ENCODE results near the gene PDCD11. TPM values are rescaled to one million over a fixed set of nuclear protein-coding genes. Genes with fewer than 3 reads are reported as not detected.

Gene PDCD11
- total RNA-seq, 1 donor from 2014 or later = 73.2 TPM

GRCh38 chr10:103487410-103487708 lies 90.9 kb downstream of the PDCD11 start:
- no peak overlapping the region for H3K4me3 Mint-ChIP-seq (ENCODE audit: unreplicated experiment)
- peaks cover 6% of the 10 kb centered on the region for H3K9me3 Mint-ChIP-seq (ENCODE audit: unreplicated experiment)
- no peaks in the 10 kb centered on the region for H3K36me3 Mint-ChIP-seq (ENCODE audit: unreplicated experiment)
- TF ChIP-seq CTCF (IDR thresholded peaks at IDR 0.05; ENCODE audit: partially characterized antibody, unreplicated experiment) = no peak
- H3K27me3 Mint-ChIP-seq (ENCODE audit: unreplicated experiment) = peaks cover 10% of the 10 kb centered on the region
- DNase-seq = no peak
- H3K27ac Mint-ChIP-seq (ENCODE audit: unreplicated experiment) = no peak overlapping the region
- H3K4me1 Mint-ChIP-seq (ENCODE audit: low read depth, unreplicated experiment) = peaks cover 11% of the 10 kb centered on the region

- H3K27ac Mint-ChIP-seq (ENCODE audit: unreplicated experiment) = no peak overlapping the region
- peaks cover 9% of the 10 kb centered on the region for H3K9me3 Mint-ChIP-seq (ENCODE audit: unreplicated experiment)
- no peak for TF ChIP-seq CTCF (IDR thresholded peaks at IDR 0.05; ENCODE audit: partially characterized antibody, unreplicated experiment)
- no peak for DNase-seq
- H3K36me3 Mint-ChIP-seq (ENCODE audit: unreplicated experiment) = no peaks in the 10 kb centered on the region
- peaks cover 24% of the 10 kb centered on the region for H3K27me3 Mint-ChIP-seq (ENCODE audit: unreplicated experiment)
- peaks cover 20% of the 10 kb centered on the region for H3K4me1 Mint-ChIP-seq (ENCODE audit: low read depth, unreplicated experiment)
- H3K4me3 Mint-ChIP-seq (ENCODE audit: unreplicated experiment) = no peak overlapping the region
Measured at GRCh38 chr10:103490986-103491314, 94.5 kb downstream of the PDCD11 start.

- no peaks in the 10 kb centered on the region for H3K36me3 Mint-ChIP-seq (ENCODE audit: unreplicated experiment)
- peaks cover 24% of the 10 kb centered on the region for H3K27me3 Mint-ChIP-seq (ENCODE audit: unreplicated experiment)
- H3K4me3 Mint-ChIP-seq (ENCODE audit: unreplicated experiment) = peak overlapping the region; percentile 28
- peak overlapping the region; percentile 75 for H3K27ac Mint-ChIP-seq (ENCODE audit: unreplicated experiment)
- H3K9me3 Mint-ChIP-seq (ENCODE audit: unreplicated experiment) = peaks cover 9% of the 10 kb centered on the region
- no peak for TF ChIP-seq CTCF (IDR thresholded peaks at IDR 0.05; ENCODE audit: partially characterized antibody, unreplicated experiment)
- peaks cover 20% of the 10 kb centered on the region for H3K4me1 Mint-ChIP-seq (ENCODE audit: low read depth, unreplicated experiment)
- DNase-seq = peak; percentile 83
Measured at GRCh38 chr10:103491729-103492364, 95.4 kb downstream of the PDCD11 start.

- peaks cover 27% of the 10 kb centered on the region for H3K27me3 Mint-ChIP-seq (ENCODE audit: unreplicated experiment)
Measured at GRCh38 chr10:103492655-103493261, 96.3 kb downstream of the PDCD11 start.

More at GRCh38 chr10:103492655-103493261, 96.3 kb downstream of the PDCD11 start:
- H3K36me3 Mint-ChIP-seq (ENCODE audit: unreplicated experiment) = no peaks in the 10 kb centered on the region
- peaks cover 20% of the 10 kb centered on the region for H3K4me1 Mint-ChIP-seq (ENCODE audit: low read depth, unreplicated experiment)
- peaks cover 9% of the 10 kb centered on the region for H3K9me3 Mint-ChIP-seq (ENCODE audit: unreplicated experiment)
- no peak for TF ChIP-seq CTCF (IDR thresholded peaks at IDR 0.05; ENCODE audit: partially characterized antibody, unreplicated experiment)
- peak overlapping the region; percentile 28 for H3K4me3 Mint-ChIP-seq (ENCODE audit: unreplicated experiment)
- DNase-seq = no peak
- H3K27ac Mint-ChIP-seq (ENCODE audit: unreplicated experiment) = peak overlapping the region; percentile 75
